Liver (tissue), 9 donors: ENCODE measurements around the gene LGR5. TPM values are rescaled to one million over a fixed set of nuclear protein-coding genes. Genes with fewer than 3 reads are reported as not detected.

Experiments used
- DNase-seq: peaks from one replicate; pipeline ENCODE4 v3.0.0-alpha.2; 2017; ENCODE audit warnings: low spot score
- H3K27ac ChIP-seq, 2 donors: one replicate each; pipeline ENCODE4 v1.7.0; 2013; ENCODE audit warnings: inconsistent platforms in 2 of 2, low read length in 2 of 2, control low read depth in 1 of 2, low read depth in 1 of 2, mild to moderate bottlenecking in 1 of 2
- H3K27me3 ChIP-seq, 4 donors: one replicate each; pipeline versions ENCODE4 v1.6.1 to v1.7.0; 2013; ENCODE audit warnings: low read length in 3 of 4, inconsistent platforms in 1 of 4, mild to moderate bottlenecking in 1 of 4, moderate library complexity in 1 of 4; ENCODE audit not compliant: control insufficient read depth in 4 of 4, insufficient read depth in 4 of 4
- H3K36me3 ChIP-seq, 4 donors: one replicate each; pipeline versions ENCODE4 v1.6.1 to v1.7.0; 2013; ENCODE audit warnings: low read length in 3 of 4, mild to moderate bottlenecking in 3 of 4, low read depth in 1 of 4, moderate library complexity in 1 of 4; ENCODE audit not compliant: control insufficient read depth in 4 of 4, insufficient read depth in 3 of 4
- H3K4me1 ChIP-seq, 4 donors: one replicate each; pipeline versions ENCODE4 v1.6.1 to v1.7.0; 2013; ENCODE audit warnings: low read length in 3 of 4, mild to moderate bottlenecking in 3 of 4, moderate library complexity in 1 of 4; ENCODE audit not compliant: control insufficient read depth in 4 of 4, insufficient read depth in 4 of 4
- H3K4me3 ChIP-seq, 3 donors: one replicate each; pipeline versions ENCODE4 v1.6.1 to v1.7.0; 2013; ENCODE audit warnings: low read length in 3 of 3, control low read depth in 1 of 3, low read depth in 1 of 3, mild to moderate bottlenecking in 1 of 3
- H3K9ac ChIP-seq, 2 donors: one replicate each; pipeline ENCODE4 v1.7.0; 2013; ENCODE audit warnings: low read length in 2 of 2, mild to moderate bottlenecking in 2 of 2, moderate library complexity in 2 of 2, control low read depth in 1 of 2, low read depth in 1 of 2
- H3K9me3 ChIP-seq, 4 donors: one replicate each; pipeline versions ENCODE4 v1.6.1 to v1.7.0; 2013; ENCODE audit warnings: low read length in 3 of 4; ENCODE audit not compliant: control insufficient read depth in 4 of 4
- CTCF ChIP-seq: fragments of 150-350 bp; IDR thresholded peaks from 2 replicates; pipeline ENCODE4 v1.5.1; 2017; ENCODE audit warnings: improper control_type of control experiment, low read depth, low read length; ENCODE audit not compliant: missing input control
- EGR1 ChIP-seq, 2 donors: IDR thresholded peaks; 2 replicates each; pipeline ENCODE4 v1.6.1; 2016 to 2018; ENCODE audit warnings: antibody characterized with exemption in 2 of 2, low read depth in 2 of 2
- FOXA1 ChIP-seq: IDR thresholded peaks from 2 replicates; pipeline ENCODE4 v1.6.1; 2016; ENCODE audit warnings: antibody characterized with exemption
- FOXA2 ChIP-seq: IDR thresholded peaks from 2 replicates; pipeline ENCODE4 v1.6.1; 2016; ENCODE audit warnings: antibody characterized with exemption
- GABPA ChIP-seq, 2 donors: IDR thresholded peaks in 1 of 2; conservative IDR thresholded peaks in 1 of 2; 2 replicates each; pipeline ENCODE4 v1.6.1; 2016; ENCODE audit warnings: antibody characterized with exemption in 2 of 2, mild to moderate bottlenecking in 1 of 2, moderate library complexity in 1 of 2
- HNF4A ChIP-seq, 2 donors: conservative IDR thresholded peaks; 2 replicates each; pipeline ENCODE4 v1.6.1; 2016; ENCODE audit warnings: antibody characterized with exemption in 2 of 2, mild to moderate bottlenecking in 2 of 2
- HNF4G ChIP-seq: IDR thresholded peaks from 2 replicates; pipeline ENCODE4 v1.6.1; 2016; ENCODE audit warnings: antibody characterized with exemption
- JUND ChIP-seq, 2 donors: IDR thresholded peaks; 2 replicates each; pipeline ENCODE4 v1.6.1; 2016; ENCODE audit warnings: antibody characterized with exemption in 2 of 2
- MAX ChIP-seq: IDR thresholded peaks from 2 replicates; pipeline ENCODE4 v1.6.1; 2016; ENCODE audit warnings: antibody characterized with exemption
- NR2F2 ChIP-seq: IDR thresholded peaks from 2 replicates; pipeline ENCODE4 v1.6.1; 2016; ENCODE audit warnings: antibody characterized with exemption
- RAD21 ChIP-seq, 2 donors: IDR thresholded peaks; 2 replicates each; pipeline ENCODE4 v1.6.1; 2016; ENCODE audit warnings: antibody characterized with exemption in 2 of 2, mild to moderate bottlenecking in 2 of 2
- REST ChIP-seq: IDR thresholded peaks from 2 replicates; pipeline ENCODE4 v1.6.1; 2016; ENCODE audit warnings: antibody characterized with exemption, mild to moderate bottlenecking
- RXRA ChIP-seq, 2 donors: IDR thresholded peaks; 2 replicates each; pipeline ENCODE4 v1.6.1; 2017 to 2018; ENCODE audit warnings: antibody characterized with exemption in 2 of 2, mild to moderate bottlenecking in 1 of 2
- SP1 ChIP-seq: IDR thresholded peaks from 2 replicates; pipeline ENCODE4 v1.6.1; 2018; ENCODE audit warnings: antibody characterized with exemption, mild to moderate bottlenecking
- TAF1 ChIP-seq: conservative IDR thresholded peaks from 2 replicates; pipeline ENCODE4 v1.6.1; 2016; ENCODE audit warnings: antibody characterized with exemption, mild to moderate bottlenecking
- YY1 ChIP-seq: IDR thresholded peaks from 2 replicates; pipeline ENCODE4 v1.6.1; 2016; ENCODE audit warnings: antibody characterized with exemption, mild to moderate bottlenecking
- WGBS: extraction: QIAGEN DNeasy Blood & Tissue Kit; methylation state at CpG from one replicate; pipeline ENCODE4 v1.1.7; 2013; 5-methylcytosine and 5-hydroxymethylcytosine counted together
- polyA plus RNA-seq, 2 donors: library from polyadenylated mRNA; stranded (reverse) in 1 of 2; unstranded in 1 of 2; fragments of 200-250 nt in 1 of 2; fragments of >200 nt in 1 of 2; fragmentation: Nextera tagmentation in 1 of 2; extraction: Ambion mirVana in 1 of 2; gene quantifications; one replicate each; pipeline versions ENCODE4 v1.2.1 to v1.2.3, GENCODE V29; 2013 to 2015
- total RNA-seq, 2 donors: library from RNA; depleted of rRNA; stranded (reverse); fragments of >200 nt; gene quantifications; one replicate each; pipeline ENCODE4 v1.2.3, GENCODE V29; 2014
- TF ChIP-seq, protein P1 (sequence below): IDR thresholded peaks from 2 replicates; pipeline ENCODE4 v1.6.1; 2016; ENCODE audit warnings: antibody characterized with exemption
- TF ChIP-seq, protein P2 (sequence below): IDR thresholded peaks from 2 replicates; pipeline ENCODE4 v1.6.1; 2016; ENCODE audit warnings: antibody characterized with exemption
- donor health status: healthy.
- donor health status: healthy.
- donor health status: healthy.
- donor health status: healthy.
- donor health status: healthy.

LGR5 gene
- total and polyA plus RNA-seq, 4 donors: 0.17 to 0.99 (median 0.82) TPM

- DNase-seq: no peak
- no peak for TF ChIP-seq TAF1
- no peak for TF ChIP-seq JUND (IDR thresholded peaks at IDR 0.05)
- TF ChIP-seq FOXA2: no peak
- TF ChIP-seq HNF4G: no peak
- no peak for TF ChIP-seq YY1
- TF ChIP-seq, protein P1, sequence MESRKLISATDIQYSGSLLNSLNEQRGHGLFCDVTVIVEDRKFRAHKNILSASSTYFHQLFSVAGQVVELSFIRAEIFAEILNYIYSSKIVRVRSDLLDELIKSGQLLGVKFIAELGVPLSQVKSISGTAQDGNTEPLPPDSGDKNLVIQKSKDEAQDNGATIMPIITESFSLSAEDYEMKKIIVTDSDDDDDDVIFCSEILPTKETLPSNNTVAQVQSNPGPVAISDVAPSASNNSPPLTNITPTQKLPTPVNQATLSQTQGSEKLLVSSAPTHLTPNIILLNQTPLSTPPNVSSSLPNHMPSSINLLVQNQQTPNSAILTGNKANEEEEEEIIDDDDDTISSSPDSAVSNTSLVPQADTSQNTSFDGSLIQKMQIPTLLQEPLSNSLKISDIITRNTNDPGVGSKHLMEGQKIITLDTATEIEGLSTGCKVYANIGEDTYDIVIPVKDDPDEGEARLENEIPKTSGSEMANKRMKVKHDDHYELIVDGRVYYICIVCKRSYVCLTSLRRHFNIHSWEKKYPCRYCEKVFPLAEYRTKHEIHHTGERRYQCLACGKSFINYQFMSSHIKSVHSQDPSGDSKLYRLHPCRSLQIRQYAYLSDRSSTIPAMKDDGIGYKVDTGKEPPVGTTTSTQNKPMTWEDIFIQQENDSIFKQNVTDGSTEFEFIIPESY: no peak
- no peak for TF ChIP-seq EGR1 (IDR thresholded peaks at IDR 0.05; ENCODE audit: low read depth in 2 of 2)
- TF ChIP-seq FOXA1: no peak
- no peak for TF ChIP-seq NR2F2
- TF ChIP-seq RXRA (IDR thresholded peaks at IDR 0.05): no peak
- TF ChIP-seq, protein P2, sequence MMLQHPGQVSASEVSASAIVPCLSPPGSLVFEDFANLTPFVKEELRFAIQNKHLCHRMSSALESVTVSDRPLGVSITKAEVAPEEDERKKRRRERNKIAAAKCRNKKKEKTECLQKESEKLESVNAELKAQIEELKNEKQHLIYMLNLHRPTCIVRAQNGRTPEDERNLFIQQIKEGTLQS: no peak
- TF ChIP-seq CTCF: no peak
- TF ChIP-seq HNF4A (conservative IDR thresholded peaks at IDR 0.05): no peak
- TF ChIP-seq SP1: no peak
- no peak for TF ChIP-seq RAD21 (IDR thresholded peaks at IDR 0.05)
- no peak for TF ChIP-seq REST
- TF ChIP-seq GABPA (IDR thresholded peaks at IDR 0.05 in 1 of 2, conservative IDR thresholded peaks at IDR 0.05 in 1 of 2): no peak
- no peak for TF ChIP-seq MAX
- H3K36me3 ChIP-seq: no peaks in the 10 kb centered on the region
- H3K27me3 ChIP-seq: peaks cover 0 to 3% (median 0%) of the 10 kb centered on the region in 4 donors
- H3K9me3 ChIP-seq: no peaks in the 10 kb centered on the region
- no peak overlapping the region for H3K9ac ChIP-seq
- no peaks in the 10 kb centered on the region for H3K4me1 ChIP-seq
- H3K27ac ChIP-seq: no peak overlapping the region
- WGBS: 72% methylated on average over 3 of the region's 3 CpGs
- no peak overlapping the region for H3K4me3 ChIP-seq
These were observed 15.6 kb downstream of the LGR5 start for GRCh38 chr12:71455028-71455737.
